ENCODE data around the gene RNF215. TPM values are rescaled to one million over a fixed set of nuclear protein-coding genes. Genes with fewer than 3 reads are reported as not detected.

Gene RNF215
- total and polyA plus RNA-seq, 10 of the 15 experiments (the other 5 are each of a cell fraction or from before 2014, with no cell fraction given), result 0.31 to 7.6 (median 3.0) TPM; not detected in 1

DNA sequence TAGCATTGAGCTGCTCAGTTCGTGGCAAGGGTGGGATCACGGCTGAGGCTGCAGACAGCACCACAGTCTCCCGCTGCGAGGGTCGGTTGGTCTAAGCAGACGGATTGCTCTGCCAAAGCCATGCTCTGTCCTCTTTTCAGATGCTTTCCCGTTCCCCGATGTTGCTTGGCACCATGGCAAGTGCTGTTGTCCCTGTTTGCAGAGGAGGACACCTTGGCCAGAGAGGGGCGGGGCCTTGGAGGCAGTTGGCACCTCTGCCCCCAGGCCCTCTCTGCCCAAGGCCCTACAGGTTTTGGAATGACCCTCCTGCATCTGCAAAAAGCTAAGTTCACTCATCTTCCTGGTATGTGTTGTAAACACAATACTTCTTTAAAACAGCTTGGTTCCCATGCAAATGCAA is 18.8 kb downstream of the RNF215 start (continued):
- TF ChIP-seq, protein P1, sequence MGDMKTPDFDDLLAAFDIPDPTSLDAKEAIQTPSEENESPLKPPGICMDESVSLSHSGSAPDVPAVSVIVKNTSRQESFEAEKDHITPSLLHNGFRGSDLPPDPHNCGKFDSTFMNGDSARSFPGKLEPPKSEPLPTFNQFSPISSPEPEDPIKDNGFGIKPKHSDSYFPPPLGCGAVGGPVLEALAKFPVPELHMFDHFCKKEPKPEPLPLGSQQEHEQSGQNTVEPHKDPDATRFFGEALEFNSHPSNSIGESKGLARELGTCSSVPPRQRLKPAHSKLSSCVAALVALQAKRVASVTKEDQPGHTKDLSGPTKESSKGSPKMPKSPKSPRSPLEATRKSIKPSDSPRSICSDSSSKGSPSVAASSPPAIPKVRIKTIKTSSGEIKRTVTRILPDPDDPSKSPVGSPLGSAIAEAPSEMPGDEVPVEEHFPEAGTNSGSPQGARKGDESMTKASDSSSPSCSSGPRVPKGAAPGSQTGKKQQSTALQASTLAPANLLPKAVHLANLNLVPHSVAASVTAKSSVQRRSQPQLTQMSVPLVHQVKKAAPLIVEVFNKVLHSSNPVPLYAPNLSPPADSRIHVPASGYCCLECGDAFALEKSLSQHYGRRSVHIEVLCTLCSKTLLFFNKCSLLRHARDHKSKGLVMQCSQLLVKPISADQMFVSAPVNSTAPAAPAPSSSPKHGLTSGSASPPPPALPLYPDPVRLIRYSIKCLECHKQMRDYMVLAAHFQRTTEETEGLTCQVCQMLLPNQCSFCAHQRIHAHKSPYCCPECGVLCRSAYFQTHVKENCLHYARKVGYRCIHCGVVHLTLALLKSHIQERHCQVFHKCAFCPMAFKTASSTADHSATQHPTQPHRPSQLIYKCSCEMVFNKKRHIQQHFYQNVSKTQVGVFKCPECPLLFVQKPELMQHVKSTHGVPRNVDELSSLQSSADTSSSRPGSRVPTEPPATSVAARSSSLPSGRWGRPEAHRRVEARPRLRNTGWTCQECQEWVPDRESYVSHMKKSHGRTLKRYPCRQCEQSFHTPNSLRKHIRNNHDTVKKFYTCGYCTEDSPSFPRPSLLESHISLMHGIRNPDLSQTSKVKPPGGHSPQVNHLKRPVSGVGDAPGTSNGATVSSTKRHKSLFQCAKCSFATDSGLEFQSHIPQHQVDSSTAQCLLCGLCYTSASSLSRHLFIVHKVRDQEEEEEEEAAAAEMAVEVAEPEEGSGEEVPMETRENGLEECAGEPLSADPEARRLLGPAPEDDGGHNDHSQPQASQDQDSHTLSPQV (IDR thresholded peaks at IDR 0.05), result no peak

GRCh38 chr22:30365891-30366290 is 21.3 kb downstream of the RNF215 start:
- Histone ChIP-seq H3K36me3 (ENCODE audit: control insufficient read depth in 2 of 2, insufficient read depth in 2 of 2, low read length in 1 of 2) (no peaks in the 10 kb centered on the region), H3K4me3 (no peak overlapping the region), H3K4me1 (ENCODE audit: control insufficient read depth, insufficient read depth, low read length) (no peaks in the 10 kb centered on the region), H3K27ac (ENCODE audit: control insufficient read depth, insufficient read depth) (no peak overlapping the region), H3K9ac (ENCODE audit: control insufficient read depth, insufficient read depth, low read length) (no peak overlapping the region), H3K9me3 (replicated peaks; ENCODE audit: control insufficient read depth, insufficient read depth, low read length) (no peaks in the 10 kb centered on the region), H3K4me2 (ENCODE audit: control insufficient read depth, insufficient read depth) (no peak overlapping the region), H4K20me1 (ENCODE audit: control insufficient read depth, insufficient read depth) (no peaks in the 10 kb centered on the region), H3K79me2 (ENCODE audit: control insufficient read depth, insufficient read depth, low read length) (no peaks in the 10 kb centered on the region), H2AFZ (ENCODE audit: control insufficient read depth, low read depth, low read length) (no peak overlapping the region), H3K27me3 (replicated peaks in 1 of 2; ENCODE audit: control insufficient read depth in 2 of 2, insufficient read depth in 2 of 2, low read length in 1 of 2) (no peaks in the 10 kb centered on the region)
- intact Hi-C loops (cut with micrococcal nuclease; ENCODE audit: unreplicated experiment), result no loop called here
- RAD21 ChIA-PET (ENCODE audit: unreplicated experiment), result interaction anchor here (1.0 kb wide), 1 partner anchor 62 kb away, joined by 3 read pairs; no protein-coding TSS in a partner anchor
- POLR2A ChIA-PET, result interaction anchor here (0.6 kb wide), 1 partner anchor 9 kb away, joined by 5 read pairs; no protein-coding TSS in a partner anchor
- CTCF ChIA-PET, result interaction anchor here (0.7 to 3.5 kb wide), 3 partner anchors 78 to 120 kb away, joined by 3 to 15 read pairs (median 3); no protein-coding TSS in a partner anchor
- in situ Hi-C loops (cut with MboI), result no loop called here
- ATAC-seq (no peak), DNase-seq (ENCODE audit: low read depth, low spot score) (no peak), FAIRE-seq (no peak)
- WGBS (ENCODE audit: insufficient coverage, insufficient replicate concordance, low lambda C conversion rate, missing lambda C conversion rate), result 87% methylated on average over 18 of the region's 18 CpGs
- SMC1A ChIA-PET (ENCODE audit: uncharacterized antibody, unreplicated experiment), result no interaction called here
- BruUV-seq (replicated peaks), result no TSS peak
- TF ChIP-seq MEF2B (IDR thresholded peaks at IDR 0.05; ENCODE audit: partially characterized antibody, poor library complexity, severe bottlenecking) (no peak), ZNF687 (IDR thresholded peaks at IDR 0.05) (no peak), NR2C2 (IDR thresholded peaks at IDR 0.05; ENCODE audit: borderline replicate concordance, control insufficient read depth, insufficient read length, low read depth) (no peak), NR2F1 (conservative IDR thresholded peaks at IDR 0.05) (no peak)
- TF ChIP-seq, protein P2, sequence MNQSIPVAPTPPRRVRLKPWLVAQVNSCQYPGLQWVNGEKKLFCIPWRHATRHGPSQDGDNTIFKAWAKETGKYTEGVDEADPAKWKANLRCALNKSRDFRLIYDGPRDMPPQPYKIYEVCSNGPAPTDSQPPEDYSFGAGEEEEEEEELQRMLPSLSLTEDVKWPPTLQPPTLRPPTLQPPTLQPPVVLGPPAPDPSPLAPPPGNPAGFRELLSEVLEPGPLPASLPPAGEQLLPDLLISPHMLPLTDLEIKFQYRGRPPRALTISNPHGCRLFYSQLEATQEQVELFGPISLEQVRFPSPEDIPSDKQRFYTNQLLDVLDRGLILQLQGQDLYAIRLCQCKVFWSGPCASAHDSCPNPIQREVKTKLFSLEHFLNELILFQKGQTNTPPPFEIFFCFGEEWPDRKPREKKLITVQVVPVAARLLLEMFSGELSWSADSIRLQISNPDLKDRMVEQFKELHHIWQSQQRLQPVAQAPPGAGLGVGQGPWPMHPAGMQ (IDR thresholded peaks at IDR 0.05; ENCODE audit: borderline replicate concordance), result no peak
- TF ChIP-seq, protein P3, sequence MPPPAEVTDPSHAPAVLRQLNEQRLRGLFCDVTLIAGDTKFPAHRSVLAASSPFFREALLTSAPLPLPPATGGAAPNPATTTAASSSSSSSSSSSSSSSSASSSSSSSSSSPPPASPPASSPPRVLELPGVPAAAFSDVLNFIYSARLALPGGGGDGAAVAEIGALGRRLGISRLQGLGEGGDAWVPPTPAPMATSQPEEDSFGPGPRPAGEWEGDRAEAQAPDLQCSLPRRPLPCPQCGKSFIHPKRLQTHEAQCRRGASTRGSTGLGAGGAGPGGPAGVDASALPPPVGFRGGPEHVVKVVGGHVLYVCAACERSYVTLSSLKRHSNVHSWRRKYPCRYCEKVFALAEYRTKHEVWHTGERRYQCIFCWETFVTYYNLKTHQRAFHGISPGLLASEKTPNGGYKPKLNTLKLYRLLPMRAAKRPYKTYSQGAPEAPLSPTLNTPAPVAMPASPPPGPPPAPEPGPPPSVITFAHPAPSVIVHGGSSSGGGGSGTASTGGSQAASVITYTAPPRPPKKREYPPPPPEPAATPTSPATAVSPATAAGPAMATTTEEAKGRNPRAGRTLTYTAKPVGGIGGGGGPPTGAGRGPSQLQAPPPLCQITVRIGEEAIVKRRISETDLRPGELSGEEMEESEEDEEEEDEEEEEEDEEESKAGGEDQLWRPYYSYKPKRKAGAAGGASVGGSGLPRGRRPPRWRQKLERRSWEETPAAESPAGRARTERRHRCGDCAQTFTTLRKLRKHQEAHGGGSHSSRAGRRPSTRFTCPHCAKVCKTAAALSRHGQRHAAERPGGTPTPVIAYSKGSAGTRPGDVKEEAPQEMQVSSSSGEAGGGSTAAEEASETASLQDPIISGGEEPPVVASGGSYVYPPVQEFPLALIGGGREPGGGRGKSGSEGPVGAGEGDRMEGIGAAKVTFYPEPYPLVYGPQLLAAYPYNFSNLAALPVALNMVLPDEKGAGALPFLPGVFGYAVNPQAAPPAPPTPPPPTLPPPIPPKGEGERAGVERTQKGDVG (CRISPR knock-in tag; IDR thresholded peaks at IDR 0.05), result no peak

Measured in GM12878 (cell line).